CD4-positive, alpha-beta T cell treated with Interleukin-15 for 4 hours (primary cell): ENCODE results near the gene KLHL33.
"Not testable (repeated sequence)": the region's sequence is repeated elsewhere in the genome, so short reads cannot be mapped to it uniquely, and the experiment has no call there.

Experiments
- DNase-seq: peaks from one replicate; pipeline ENCODE4 v3.0.0-alpha.2; 2020; ENCODE audit warnings: low spot score

Gene KLHL33

GRCh38 chr14:20454516-20455354 lies 18.8 kb upstream of the KLHL33 start, which contains the start of the genes APEX1 and OSGEP:
Gene APEX1, plus strand, starts transcription at chr14:20455226. Its CDS starts 420 bp downstream, at chr14:20455646.
Gene OSGEP, minus strand, starts transcription at chr14:20454812. Its CDS starts 129 bp downstream, at chr14:20454683.
- peak; percentile 98 for DNase-seq

- not testable (repeated sequence) for DNase-seq
Observed at GRCh38 chr14:20452831-20453230, 16.9 kb upstream of the KLHL33 start.

DNA sequence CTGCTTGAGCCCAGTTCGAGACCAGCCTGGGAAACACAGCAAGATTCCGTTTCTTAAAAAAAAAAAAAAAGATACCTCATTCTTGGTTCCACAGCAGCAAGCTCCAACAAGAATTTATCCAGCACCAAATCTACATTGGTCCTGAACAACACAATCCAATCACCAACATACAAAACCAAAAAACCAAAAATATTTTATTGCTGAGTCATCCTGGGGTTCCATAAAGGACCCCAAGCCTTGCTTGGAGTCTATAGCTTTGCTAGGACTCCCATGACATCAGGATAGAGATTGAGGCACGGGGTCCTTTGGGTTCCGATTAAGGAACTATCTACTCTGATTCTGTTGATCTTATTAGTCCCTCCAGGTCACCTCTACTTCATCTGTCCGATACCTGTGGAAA lies 10.9 kb upstream of the KLHL33 start:
- DNase-seq: no peak

- not testable (repeated sequence) for DNase-seq
Observed at GRCh38 chr14:20443650-20444049, 7.7 kb upstream of the KLHL33 start.

GRCh38 chr14:20441461-20441860 lies 5.5 kb upstream of the KLHL33 start:
- no peak for DNase-seq

- peak; percentile 19 for DNase-seq
Observed at GRCh38 chr14:20440882-20441281, 4.9 kb upstream of the KLHL33 start.

- DNase-seq: no peak
Observed at GRCh38 chr14:20440465-20440864, 4.5 kb upstream of the KLHL33 start.

- DNase-seq: no peak
Observed at GRCh38 chr14:20438664-20439063, 2.7 kb upstream of the KLHL33 start.

DNA sequence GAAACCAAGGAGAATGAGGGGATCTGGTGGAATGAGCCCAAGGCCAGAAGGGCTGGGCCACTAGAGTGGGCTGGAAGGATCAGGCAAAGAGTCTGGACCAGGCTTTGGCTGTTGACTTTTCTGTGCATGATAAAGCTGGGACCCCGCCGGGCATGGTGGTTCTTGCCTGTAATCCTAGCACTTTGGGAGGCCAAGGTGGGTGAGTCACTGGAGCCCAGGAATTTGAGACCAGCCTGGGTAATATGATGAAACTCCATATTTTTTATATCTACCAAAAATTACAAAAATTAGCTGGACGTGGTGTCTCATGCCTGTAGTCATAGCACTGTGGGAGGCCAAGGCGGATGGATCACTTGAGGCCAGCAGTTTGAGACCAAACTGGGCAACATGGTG lies 393 bp upstream of the KLHL33 start:
- DNase-seq: no peak

- DNase-seq: no peak
Observed at GRCh38 chr14:20434701-20435581, 1.0 kb downstream of the KLHL33 start.

DNA sequence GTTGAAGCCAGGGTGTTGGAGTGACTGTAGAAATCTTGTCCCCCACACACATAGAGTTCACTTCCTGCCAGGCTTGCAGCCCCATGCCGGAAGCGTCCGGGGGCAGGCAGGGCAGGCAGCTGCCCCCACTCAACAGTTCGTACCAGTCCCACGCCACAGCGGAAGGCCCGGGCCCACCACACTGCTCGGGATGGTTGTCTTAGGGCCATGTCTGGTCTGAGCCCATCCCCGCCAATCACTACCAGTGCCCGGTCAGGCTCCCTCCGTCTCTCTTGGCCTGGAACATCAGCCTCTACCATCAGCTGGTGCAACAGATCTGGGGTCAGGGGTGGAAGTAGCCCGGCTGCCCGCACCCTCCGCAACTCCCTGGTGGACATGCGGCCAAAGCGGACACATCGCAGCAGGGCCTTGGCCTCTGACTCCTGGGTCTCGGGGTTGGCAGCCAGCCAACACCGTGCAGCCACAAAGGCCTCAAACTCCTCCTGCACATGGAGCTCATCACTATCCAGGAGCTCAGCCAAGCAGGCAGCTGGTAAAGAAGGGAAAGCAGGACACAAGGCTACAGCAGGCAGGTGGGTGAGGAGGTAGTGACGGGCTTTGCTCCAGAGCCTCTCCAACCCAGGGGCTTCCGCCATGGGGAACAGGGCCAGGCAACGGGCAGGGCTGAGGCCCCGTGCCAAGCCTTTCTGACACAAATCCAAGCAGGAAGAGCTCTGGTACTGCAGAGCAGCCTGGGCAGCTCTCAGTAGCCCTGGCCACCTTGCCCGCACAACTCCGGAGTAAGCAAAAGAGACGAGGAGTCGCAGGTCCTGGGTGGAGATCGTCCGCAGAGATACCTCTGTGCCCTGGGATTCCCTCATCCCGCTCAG lies 5.9 kb downstream of the KLHL33 start:
- no peak for DNase-seq

DNA sequence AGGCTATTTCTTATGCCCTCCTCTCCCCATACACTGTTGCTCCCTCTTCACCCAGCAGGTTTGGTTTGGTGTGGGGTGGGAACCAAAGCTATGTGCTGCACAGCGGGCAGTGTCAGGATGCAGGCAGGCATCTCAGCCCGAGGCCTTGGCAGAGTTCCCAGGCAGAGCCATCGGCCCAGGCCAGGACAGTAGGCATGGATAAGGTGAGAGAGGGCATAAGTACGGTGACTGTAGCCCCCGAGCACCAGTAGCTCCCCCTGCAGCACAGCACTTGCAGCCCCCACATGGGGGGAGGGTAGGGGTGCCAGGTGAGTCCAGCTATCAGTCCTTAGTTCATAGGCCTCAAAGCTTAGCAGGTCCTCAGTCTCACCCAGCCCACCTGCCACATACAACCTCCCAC lies 7.2 kb downstream of the KLHL33 start:
- DNase-seq: no peak

- no peak for DNase-seq
Observed at GRCh38 chr14:20428010-20428365, 8.0 kb downstream of the KLHL33 start.

DNA sequence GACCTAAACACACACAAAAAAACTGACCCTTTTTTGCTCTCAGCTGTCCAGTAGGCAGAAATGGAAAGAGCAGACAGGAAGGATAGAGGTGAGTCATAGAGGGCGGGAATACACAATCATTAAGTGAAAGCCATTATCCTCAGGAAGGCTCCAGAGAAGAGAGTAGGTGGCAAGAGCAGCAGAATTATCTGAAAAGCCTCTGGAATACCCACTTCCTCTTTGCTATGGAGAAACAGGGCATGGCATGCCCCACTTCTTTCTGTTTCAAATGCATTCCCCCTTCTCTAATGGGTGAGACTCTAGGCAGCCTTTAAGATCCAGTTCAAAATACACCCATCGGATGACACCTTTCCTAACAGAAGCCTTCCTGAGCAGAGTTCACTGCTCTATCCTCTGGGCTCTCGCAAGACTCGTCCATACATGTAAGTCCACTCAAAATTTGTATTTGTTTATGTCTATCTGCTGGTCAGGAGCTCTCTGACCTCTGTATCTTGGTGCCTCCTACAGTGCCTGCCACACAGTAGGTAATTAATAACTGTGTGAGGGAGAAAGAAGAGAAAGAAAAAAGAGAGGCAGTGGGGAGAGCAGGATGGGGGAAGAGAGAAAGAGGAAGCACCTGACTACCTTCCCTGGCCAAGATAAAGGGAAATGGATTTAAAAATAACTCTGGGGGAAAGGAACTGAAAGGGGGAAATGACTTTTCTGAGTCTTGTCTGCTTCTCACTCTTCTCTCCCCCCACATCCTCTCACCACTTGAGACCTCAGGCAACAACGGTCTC lies 8.5 kb downstream of the KLHL33 start:
- DNase-seq: no peak

- no peak for DNase-seq
Observed at GRCh38 chr14:20424851-20425250, 11.1 kb downstream of the KLHL33 start.

DNA sequence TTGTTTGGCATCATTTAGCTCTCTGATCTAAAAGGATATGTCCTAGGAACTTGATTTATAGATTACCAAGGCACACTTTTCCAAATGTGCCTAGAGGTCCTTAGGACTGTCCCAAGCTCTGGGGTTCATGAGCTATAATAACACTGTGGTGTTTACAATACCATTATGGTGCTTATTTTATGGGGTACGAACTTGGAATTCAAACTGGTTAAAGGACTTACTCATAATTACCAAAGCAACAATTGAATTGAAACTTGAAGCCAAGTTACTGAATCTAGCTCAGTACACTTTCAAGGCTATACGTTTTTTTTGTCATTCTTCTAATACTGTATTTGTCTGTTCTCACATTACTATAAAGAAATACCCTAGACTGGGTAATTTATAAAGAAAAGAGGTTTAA lies 13.1 kb downstream of the KLHL33 start:
- DNase-seq: no peak

- DNase-seq: no peak
Observed at GRCh38 chr14:20421267-20421666, 14.7 kb downstream of the KLHL33 start.

- no peak for DNase-seq
Observed at GRCh38 chr14:20419419-20419818, 16.5 kb downstream of the KLHL33 start.

GRCh38 chr14:20418501-20418909 lies 17.5 kb downstream of the KLHL33 start:
- DNase-seq: no peak

- DNase-seq: no peak
Observed at GRCh38 chr14:20417250-20418186, 18.4 kb downstream of the KLHL33 start.
